Left kidney (tissue), 8 donors: ENCODE measurements around the gene DCAF4L1. TPM values are rescaled to one million over a fixed set of nuclear protein-coding genes. Genes with fewer than 3 reads are reported as not detected.
A peak's percentile ranks its signal among the peaks of the same experiment; 100 is the strongest.

Source experiments
- DNase-seq: peaks from one replicate; pipeline ENCODE4 v3.0.0-alpha.2; 2013
- long read RNA-seq, 8 donors: transcript quantifications; one replicate each; lab custom pipeline, GENCODE V29; 2026
- polyA plus RNA-seq: library from polyadenylated mRNA; unstranded; fragments of 120-200 nt; gene quantifications from one replicate; pipeline ENCODE4 v1.2.1, GENCODE V29; 2013; ENCODE audit not compliant: insufficient read length

DCAF4L1 gene
- polyA plus RNA-seq: 0.42 TPM
- long read RNA-seq, donor 1: 0 reads
- long read RNA-seq, donor 2, full-length matches to known transcripts: 2 of 2 reads
- long read RNA-seq, donor 2, partial matches to known transcripts: 0 of 2 reads
- long read RNA-seq, donor 2, other reads (novel, unspliced or antisense): 0 of 2 reads
- long read RNA-seq, donor 3, full-length matches to known transcripts: 1 of 1 reads
- long read RNA-seq, donor 3, partial matches to known transcripts: 0 of 1 reads
- long read RNA-seq, donor 3, other reads (novel, unspliced or antisense): 0 of 1 reads
- long read RNA-seq, donor 4: 0 reads
- long read RNA-seq, donor 5: 0 reads
- long read RNA-seq, donor 6: 0 reads
- long read RNA-seq, donor 7: 0 reads
- long read RNA-seq, donor 8: 0 reads

DNA sequence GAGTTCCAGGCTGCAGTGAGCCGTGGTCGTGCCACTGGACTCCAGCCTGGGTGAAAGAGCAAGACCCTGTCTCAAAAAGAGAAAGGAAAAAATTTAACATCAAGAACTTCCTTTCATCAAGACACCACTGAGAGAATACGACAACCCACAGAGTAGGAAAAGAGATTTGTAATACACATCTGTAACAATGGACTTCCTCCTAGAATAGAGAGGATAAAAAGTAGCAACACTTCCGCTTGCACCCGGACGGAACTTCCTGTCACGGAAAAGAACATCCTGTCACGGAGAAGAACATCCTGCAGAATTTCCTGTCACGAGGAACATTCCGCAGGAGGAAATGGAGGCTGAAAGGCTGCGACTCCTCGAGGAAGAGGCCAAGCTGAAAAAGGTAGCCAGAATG lies at the start of gene DCAF4L1:
Gene DCAF4L1, plus strand, starts transcription at position 301 of the 400 bp plus-strand sequence. Its CDS starts 37 bp downstream, at position 338.
- DNase-seq: no peak

GRCh38 chr4:41932988-41933387 lies 48.6 kb upstream of the DCAF4L1 start:
- DNase-seq: no peak

DNA sequence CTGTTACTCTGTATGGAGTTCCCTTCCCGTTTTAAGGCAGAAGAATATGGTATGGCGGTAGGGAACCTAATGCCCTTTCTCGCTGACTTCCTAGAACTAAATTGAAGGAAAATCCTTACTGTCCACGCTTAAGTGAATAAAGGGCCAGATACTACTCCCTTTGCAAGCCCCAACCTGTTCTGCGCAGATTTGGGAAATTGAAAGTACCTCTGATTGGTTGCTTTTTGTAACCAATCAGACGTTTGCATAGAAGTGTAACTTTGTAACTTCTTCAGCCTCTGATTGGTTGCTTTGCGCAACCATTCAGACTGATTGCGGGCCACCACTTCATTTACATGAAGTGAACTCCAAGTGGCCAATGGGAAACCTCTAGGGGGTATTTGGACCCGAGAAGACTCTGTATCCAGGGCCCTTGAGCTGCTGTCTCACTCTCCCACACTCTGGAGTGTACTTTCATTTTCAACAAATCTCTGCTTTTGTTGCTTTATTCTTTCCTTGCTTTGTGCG lies 47.5 kb upstream of the DCAF4L1 start:
- DNase-seq: no peak

- no peak for DNase-seq
These were observed 47.0 kb upstream of the DCAF4L1 start for GRCh38 chr4:41934514-41934900.

GRCh38 chr4:41934901-41935651 lies 46.5 kb upstream of the DCAF4L1 start, which contains the start of gene TMEM33:
TSS of gene TMEM33 (plus strand) at chr4:41935429. CDS start at chr4:41935485, 56 bp downstream.
- DNase-seq: peak; percentile 83

DNA sequence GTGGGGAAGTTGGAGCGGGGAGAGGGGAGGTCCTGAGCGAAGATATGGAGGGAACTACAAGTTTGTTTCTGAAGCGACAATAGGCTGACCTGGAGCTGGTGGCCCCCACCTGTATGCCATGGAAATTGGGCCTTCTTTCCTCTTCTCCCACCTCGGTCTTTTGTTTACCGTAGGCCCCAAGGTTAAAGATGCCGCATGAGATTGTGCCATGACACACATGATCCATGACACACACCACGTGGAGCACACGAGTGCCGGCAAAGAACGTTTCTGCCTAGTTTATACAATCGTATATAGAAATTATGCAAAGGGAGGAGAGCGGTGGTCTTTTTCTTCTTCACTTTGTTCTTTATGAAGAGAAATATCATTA lies 45.9 kb upstream of the DCAF4L1 start:
- no peak for DNase-seq

- no peak for DNase-seq
These were observed 42.4 kb upstream of the DCAF4L1 start for GRCh38 chr4:41939016-41939626.

DNA sequence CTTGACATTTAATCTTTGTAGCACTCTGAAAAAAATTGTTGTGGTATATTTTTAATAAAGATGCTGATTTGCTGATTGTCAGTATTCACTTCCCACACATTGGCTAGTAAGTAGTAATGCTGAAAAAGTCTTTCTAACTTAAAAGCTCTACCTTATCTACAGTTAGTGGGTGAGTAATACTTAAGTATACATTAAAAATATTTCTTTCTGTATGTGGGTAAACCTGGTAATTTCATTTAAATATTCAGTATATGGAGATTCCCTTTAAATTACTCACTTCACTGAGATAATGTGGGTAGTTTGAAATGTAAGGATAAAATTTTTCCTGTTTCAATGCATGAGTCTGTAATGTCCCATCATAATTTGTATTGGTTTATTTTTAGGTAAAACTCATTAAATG lies 40.7 kb upstream of the DCAF4L1 start:
- DNase-seq: no peak

GRCh38 chr4:41943506-41943905 lies 38.0 kb upstream of the DCAF4L1 start:
- DNase-seq: no peak

DNA sequence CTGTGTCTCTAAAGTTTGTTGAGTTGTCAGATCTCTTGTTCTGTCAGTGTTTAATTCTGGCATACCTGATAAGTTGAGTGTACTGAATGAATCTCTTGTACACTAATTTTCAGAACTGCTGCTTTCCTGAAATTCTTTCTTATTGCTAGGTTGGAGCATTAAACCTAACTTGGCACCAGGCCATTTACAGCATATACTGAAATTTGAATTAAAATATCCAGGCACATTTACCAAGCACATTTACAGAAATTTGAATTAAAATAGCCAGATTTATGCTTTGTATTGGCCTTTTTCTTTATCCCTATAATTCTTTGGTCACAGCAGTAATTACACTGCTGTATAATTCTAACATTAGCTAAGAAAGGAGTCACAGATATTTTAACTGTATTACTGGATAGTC lies 37.5 kb upstream of the DCAF4L1 start:
- no peak for DNase-seq

- no peak for DNase-seq
These were observed 32.0 kb upstream of the DCAF4L1 start for GRCh38 chr4:41949531-41949930.

DNA sequence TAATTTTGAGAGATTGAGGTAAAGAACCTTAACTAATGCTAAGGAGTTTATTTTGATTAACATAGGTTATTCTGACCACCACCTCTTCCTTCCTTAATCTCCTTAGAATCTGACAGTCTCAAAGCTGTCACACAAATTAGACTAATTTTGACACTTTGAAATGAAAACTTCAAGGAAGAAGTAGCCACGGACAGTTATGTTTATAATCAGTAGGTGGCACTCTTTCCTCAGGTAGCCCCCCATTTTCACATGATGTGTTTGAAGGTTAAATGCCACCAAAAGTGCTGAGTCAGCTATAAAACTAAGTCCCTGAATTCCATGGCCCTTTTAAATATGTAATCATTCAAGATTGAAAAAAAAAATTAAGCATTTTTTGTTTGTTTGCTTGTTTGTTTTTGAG lies 23.9 kb upstream of the DCAF4L1 start:
- no peak for DNase-seq

GRCh38 chr4:41963105-41963504 lies 18.5 kb upstream of the DCAF4L1 start:
- no peak for DNase-seq

DNA sequence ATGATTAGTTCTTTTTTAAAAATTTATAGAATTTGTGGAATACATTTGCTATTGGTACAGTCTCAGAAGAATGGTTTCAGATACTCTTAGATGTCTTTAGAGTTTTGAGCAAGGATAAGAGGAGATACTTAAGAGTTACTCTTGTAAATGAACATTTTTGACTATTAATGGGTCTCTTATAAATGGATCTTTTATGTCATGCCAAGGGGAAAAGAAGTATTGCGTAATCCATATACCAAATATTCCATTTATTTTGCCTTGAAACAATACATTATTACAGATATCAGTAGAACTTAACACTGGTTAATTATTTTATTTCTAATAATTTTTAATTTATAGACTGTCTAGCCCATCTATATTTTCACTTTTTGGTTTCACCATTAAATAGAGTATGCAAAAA lies 17.2 kb upstream of the DCAF4L1 start:
- no peak for DNase-seq

- no peak for DNase-seq
These were observed 14.2 kb upstream of the DCAF4L1 start for GRCh38 chr4:41967392-41967791.

DNA sequence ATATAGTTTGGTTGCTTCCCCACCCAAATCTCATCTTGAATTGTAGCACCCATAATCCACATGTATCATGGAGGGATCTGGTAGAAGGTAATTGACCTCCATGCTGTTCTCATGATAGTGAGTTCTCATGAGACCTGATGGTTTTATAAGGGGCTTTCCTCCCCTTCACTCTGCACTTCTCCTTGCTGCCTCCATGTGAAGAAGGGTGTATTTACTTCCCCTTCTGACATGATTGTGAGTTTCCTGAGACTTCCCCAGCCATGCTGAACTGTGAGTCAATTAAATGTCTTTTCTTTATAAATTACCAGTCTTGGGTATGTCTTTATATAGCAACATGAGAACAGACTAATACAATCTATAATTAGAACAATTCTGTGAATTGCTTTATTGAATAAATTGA lies 11.9 kb upstream of the DCAF4L1 start:
- no peak for DNase-seq

DNA sequence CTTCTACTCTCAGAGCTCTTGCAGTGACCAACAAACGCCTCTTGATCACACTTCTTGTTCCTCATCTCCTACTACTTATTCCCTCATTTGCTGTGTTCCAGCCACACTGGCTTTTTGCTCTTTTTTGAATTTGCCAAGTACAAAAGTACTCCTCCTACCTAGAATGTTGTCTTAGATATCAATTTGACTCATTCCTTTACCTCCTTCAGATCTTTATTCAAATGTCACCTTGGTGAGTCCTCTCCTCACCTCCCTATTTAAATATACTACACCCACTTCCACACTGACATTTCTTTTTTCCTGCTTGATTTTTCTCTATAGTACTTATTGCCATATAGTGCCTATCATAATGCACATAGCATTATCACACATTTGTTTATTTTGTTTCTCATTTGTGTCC lies 6.2 kb upstream of the DCAF4L1 start:
- DNase-seq: no peak

- DNase-seq: no peak
These were observed 4.6 kb upstream of the DCAF4L1 start for GRCh38 chr4:41976775-41977516.

- no peak for DNase-seq
These were observed 3.8 kb upstream of the DCAF4L1 start for GRCh38 chr4:41977709-41978108.

DNA sequence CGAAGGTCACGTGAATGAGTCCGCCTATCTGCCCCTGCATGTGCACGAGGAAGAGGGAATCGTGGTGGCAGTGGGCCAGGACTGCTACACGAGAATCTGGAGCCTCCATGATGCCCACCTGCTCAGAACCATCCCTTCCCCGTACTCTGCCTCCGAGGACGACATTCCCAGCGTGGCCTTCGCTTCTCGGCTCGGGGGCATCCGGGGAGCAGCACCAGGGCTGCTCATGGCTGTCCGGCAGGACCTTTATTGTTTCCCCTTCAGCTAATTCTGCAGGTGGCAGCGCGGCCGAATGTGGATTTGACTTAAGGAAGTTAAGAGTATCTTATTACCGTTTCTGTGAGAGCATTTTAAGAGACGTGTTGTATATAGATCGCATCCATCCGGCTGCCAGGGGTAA lies 1.2 kb downstream of the DCAF4L1 start:
- no peak for DNase-seq

GRCh38 chr4:41985151-41985550 lies 3.6 kb downstream of the DCAF4L1 start:
- no peak for DNase-seq

DNA sequence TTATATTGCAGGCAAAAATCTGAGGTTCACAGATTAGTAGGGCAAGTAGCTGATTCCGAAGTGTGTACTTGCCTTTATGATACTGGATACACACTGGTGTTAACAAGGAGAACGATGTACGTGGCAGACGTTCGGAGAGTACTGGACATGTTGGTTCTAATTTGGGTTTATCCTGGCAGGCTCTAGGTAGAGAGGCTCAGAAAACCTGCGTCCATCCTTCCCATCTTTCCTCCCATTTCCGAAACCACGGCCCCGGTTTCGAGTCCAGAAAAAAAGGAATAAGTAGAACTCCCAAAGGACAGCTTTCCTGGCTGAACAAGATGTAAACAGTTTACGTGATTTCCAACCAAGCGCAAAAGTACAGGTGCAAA lies 8.4 kb downstream of the DCAF4L1 start:
- DNase-seq: no peak
